Lower leg skin (tissue), 3 donors: ENCODE results near the gene MTFR1L.

Experiments
- POLR2A ChIP-seq, 2 donors: fragments of 450-650 bp; IDR thresholded peaks; one replicate each; pipeline ENCODE4 v1.6.1; 2016 to 2017; ENCODE audit warnings: antibody characterized with exemption in 2 of 2, mild to moderate bottlenecking in 1 of 2, moderate library complexity in 1 of 2
- TF ChIP-seq, protein P1 (sequence below), 3 donors: fragments of 450-650 bp; IDR thresholded peaks; one replicate each; pipeline ENCODE4 v1.5.1; 2016; ENCODE audit warnings: antibody characterized with exemption in 3 of 3, mild to moderate bottlenecking in 3 of 3, moderate library complexity in 2 of 3

DNA sequence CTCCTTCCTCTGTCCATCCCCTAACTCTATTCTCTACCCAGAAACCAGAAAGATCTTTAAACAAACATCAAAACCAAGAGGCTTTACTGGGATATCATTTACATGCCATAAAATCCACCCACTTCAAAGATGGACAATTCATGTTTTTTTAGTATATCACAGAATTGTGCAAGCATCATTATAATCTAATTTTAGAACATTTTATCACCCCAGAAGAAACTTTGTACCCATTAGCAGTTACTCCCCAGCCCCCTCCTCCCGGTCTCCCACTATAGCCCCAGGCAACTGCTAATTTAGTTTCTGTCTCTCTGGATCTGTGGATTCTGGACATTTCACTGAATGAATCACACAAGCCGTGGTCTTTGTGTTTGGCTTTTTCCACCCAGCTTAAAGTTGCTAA is 24.5 kb upstream of the MTFR1L start:
- TF ChIP-seq POLR2A (IDR thresholded peaks at IDR 0.05), result no peak
- TF ChIP-seq, protein P1, sequence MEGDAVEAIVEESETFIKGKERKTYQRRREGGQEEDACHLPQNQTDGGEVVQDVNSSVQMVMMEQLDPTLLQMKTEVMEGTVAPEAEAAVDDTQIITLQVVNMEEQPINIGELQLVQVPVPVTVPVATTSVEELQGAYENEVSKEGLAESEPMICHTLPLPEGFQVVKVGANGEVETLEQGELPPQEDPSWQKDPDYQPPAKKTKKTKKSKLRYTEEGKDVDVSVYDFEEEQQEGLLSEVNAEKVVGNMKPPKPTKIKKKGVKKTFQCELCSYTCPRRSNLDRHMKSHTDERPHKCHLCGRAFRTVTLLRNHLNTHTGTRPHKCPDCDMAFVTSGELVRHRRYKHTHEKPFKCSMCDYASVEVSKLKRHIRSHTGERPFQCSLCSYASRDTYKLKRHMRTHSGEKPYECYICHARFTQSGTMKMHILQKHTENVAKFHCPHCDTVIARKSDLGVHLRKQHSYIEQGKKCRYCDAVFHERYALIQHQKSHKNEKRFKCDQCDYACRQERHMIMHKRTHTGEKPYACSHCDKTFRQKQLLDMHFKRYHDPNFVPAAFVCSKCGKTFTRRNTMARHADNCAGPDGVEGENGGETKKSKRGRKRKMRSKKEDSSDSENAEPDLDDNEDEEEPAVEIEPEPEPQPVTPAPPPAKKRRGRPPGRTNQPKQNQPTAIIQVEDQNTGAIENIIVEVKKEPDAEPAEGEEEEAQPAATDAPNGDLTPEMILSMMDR (IDR thresholded peaks at IDR 0.05), result no peak
